ENCODE measurements around the gene GSDME.
A peak's percentile ranks its signal among the peaks of the same experiment; 100 is the strongest.

GSDME gene

GRCh38 chr7:24769851-24770250 is 12.6 kb upstream of the GSDME start:
- no peak for DNase-seq (ENCODE audit: low read depth)

DNA sequence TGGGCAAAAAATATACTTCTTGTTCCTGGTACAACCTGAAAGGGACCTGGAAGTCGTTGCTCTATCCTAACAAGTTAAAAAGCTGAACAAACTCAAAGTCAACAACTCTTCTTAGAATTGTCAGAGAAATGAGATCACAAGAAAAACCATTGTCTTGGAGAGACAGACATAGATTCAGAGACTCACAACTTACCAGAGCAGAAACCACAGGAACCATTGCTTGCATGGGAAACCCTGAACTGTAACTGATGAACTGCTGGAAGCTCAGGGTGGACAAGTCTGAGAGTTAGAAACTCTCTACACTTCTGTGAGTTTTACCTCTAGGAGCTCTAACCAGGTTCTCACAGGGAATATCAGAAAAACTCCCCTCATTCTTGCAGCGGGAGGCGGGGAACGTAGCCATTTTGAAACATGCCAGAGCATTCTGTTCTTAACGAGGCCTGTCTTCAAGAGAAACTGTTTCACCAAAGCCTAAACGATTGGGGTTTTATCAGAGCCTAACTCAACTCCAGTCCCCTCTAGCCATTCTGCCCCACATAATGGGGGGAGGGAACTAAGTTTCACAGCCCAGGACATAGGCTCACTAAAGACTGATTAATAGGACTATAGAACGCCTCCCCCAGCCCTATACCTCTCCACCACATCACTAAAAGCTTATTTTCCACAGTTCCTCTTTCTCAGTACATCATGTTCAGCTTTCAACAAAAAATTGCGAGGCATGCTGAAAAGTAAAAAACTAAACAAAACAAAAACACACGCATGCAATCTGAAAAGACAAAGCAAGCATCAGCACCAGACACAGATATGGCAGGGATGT is 12.0 kb upstream of the GSDME start:
- DNase-seq (ENCODE audit: low read depth) = no peak

- DNase-seq (ENCODE audit: low read depth) = no peak
Observed at GRCh38 chr7:24767878-24768569, 10.8 kb upstream of the GSDME start.

DNA sequence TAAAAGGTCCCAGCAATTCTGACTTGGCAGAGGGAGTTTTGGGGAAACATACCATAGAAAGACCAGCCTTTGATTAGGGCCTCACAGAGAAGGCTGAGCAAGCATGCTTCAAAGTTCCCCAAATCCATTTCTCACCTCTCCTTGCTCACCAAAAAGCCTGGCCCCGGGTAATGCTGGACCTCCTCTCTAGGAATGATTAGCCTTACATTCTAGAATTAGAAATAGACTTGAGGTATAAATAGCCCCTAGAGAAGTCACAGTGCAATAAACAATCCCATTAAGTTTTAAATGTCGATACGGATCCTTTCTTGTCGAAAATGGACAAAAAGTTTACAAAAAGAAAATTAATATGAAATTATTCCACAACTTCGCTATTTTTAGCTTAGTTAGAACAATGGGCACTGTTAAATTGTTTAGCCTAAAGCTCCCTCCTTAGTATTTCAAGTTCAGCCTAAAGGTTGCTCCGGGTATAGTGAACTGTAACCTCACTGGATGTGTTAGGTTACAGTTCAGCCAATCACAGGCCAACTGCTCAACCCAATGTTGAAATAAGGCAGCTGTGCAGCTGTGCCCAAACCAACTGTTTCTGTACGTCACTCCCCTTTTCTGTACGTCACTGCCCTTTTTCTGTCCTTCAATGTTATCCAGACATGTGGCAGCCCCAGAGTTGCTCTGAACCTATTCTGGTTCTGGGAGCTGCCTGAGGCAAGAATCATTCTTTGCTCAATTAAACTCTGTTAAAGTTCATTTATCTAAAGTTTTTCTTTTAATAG is 7.9 kb upstream of the GSDME start:
- no peak for DNase-seq (ENCODE audit: low read depth)

- no peak for DNase-seq (ENCODE audit: low read depth)
Observed at GRCh38 chr7:24764011-24764410, 6.7 kb upstream of the GSDME start.

DNA sequence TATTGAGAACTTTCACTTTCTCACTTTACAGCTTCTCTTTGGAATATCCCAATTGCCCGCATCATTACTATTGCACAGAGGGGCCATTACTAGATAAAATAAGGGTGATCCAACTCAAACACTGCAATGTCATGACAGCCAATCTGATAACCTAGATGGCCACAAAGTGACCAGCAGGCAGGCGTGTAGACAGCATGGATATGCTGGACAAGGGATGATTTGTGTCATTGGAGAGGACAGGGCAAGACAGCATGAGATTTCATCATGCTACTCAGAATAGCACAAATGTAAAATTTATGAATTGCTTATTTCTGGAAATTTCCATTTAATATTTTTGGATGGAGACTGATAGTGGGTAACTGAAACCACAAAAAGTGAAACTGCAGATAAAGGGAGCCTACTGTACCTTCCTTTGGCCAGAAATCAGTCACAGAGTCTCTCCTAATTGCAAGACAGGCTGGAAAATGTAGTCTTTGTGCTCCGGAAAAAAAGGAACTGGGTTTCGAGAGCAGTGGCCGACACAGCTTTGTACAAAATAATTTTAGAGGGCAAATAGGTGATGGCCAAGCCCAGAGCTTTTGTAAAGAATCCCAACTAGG is 6.1 kb upstream of the GSDME start:
- DNase-seq (ENCODE audit: low read depth) = no peak

- DNase-seq (ENCODE audit: low read depth) = no peak
Observed at GRCh38 chr7:24762771-24763170, 5.5 kb upstream of the GSDME start.

- no peak for DNase-seq (ENCODE audit: low read depth)
Observed at GRCh38 chr7:24760968-24761367, 3.7 kb upstream of the GSDME start.

DNA sequence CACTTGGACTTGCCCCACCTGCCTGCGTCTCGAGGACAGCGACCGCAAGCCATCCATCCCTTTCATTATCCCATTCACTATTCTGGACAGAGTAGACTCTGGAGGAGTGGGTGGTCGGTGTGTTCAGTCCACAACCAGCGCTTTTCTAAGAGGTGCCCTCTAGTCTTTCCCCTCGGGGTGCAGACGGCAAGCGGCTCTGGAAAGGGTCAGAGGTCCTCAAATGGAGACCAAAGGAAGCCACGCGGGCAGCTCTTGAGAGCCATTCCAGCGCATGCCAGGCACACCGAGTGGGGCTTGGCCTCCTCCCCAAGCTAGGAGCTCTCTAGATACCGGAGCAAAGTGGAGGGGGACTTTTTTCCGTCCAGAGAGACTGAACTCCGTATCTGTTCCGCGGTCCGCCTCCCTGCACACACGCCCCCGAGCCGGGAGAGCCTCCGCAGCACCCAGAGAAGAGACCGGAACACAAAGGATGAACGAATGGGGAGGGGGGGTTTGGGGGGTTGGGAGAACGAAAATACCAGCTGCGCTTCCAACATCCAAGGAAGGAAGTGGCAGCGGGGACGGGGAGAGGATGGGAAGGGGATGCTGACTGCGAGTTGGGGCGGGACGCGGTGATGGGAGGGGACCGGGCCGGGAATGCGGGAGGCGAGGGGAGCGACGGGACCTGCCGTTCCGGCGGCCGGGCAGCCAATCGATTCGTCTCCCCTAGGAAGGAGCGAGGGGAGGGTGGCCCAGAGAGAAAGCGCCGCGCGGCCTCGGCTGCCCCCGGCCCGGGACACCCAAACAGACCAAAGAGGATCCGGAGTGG is 515 bp downstream of the GSDME start:
- peak; percentile 27 for DNase-seq (ENCODE audit: low read depth)

DNA sequence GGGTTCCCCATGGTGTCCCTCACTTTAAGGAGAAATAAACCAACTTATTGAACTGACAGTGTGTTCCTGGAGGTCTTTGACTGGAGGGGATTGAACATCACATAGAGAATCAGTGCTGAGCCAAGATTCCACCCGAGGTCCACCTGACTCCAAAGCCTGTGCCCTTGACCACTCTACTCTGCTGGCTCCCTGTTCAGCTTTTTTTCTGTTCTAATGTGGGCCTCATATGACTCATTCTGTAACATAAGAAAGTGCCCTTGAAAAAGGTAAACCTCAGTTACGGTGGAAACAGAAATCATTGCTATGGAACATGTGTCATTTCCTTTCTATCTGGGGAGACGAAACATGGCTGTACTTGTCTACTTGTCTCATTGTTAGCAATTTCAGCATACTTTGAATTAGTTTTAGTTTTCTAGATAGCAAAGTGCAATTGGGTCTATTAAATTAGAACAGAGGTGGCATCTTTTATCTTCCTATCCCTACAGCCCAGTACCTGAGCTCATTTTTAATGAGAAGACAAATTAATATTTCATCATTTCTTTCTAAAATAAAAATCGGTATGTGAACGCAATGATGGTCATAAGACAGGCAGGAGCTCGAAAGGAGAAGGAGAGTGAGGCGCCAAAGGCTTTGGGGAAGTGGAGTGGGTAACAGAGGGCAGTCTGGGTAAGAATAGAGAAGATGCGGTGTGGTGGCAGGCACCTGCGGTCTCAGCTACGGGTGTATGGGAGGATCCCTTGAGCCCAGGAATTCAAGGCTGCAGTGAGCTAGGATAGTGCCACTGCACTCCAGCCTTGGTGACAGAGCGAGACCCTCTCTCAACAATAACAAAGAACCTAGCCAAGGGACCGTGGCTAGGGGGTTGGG is 1.5 kb downstream of the GSDME start:
- peak; percentile 2 for DNase-seq (ENCODE audit: low read depth)

GRCh38 chr7:24754906-24755506 is 2.3 kb downstream of the GSDME start:
- no peak for DNase-seq (ENCODE audit: low read depth)

DNA sequence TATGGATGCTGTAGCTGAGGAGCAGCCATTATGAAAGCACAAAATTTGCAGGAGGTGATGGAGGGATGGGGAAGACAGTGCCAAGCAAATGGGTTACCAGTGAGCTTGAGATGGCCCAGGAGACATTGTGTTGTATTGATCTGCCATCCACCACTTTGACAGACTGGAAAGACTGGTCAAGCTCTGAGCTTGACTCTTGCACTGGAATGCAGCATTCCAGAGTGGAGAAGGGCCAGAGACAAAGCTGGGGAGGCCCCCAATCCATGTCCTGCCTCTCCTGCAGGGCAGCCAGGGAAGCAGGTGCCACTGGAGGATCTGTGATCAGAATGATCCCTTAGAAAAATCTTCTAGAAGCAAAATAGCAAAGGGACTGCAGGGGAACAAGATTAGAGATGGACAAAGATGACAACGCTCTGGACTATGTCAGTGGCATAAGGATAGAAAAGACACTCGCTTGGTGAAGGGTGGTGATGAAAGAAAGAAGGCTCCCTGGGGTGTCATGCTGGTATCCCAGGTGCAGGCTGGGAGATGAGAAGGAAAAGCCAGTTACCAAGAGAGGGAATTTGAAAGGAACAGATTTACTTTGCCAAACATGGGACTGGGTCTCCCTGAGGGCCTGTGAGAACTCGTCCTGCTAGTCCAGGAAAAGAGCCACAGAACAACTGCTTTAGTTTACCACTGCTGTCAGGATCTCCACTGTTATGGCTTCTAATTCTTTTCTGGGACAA is 5.0 kb downstream of the GSDME start:
- no peak for DNase-seq (ENCODE audit: low read depth)

DNA sequence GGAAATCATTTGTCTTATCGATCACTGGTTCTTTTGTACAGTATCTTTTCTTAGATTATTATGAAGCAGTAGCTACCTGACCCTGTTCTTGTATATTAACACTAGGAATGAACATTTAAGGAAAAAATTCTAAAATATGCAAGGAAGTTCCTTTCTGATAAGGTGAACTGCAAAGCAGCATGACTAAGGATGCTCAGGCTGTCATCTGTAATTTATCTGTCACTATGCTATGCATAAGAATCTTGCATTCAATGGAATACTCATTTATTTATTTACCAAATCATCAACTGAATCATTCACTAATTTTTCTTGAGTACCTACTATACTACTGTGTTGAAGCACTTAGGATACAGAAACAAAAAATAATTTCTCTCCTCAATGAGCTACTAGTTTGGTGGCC is 5.8 kb downstream of the GSDME start:
- no peak for DNase-seq (ENCODE audit: low read depth)

GRCh38 chr7:24750441-24751055 is 6.7 kb downstream of the GSDME start:
- DNase-seq (ENCODE audit: low read depth) = no peak

GRCh38 chr7:24748521-24748920 is 8.7 kb downstream of the GSDME start:
- DNase-seq (ENCODE audit: low read depth) = no peak

GRCh38 chr7:24745355-24745754 is 11.9 kb downstream of the GSDME start:
- no peak for DNase-seq (ENCODE audit: low read depth)

DNA sequence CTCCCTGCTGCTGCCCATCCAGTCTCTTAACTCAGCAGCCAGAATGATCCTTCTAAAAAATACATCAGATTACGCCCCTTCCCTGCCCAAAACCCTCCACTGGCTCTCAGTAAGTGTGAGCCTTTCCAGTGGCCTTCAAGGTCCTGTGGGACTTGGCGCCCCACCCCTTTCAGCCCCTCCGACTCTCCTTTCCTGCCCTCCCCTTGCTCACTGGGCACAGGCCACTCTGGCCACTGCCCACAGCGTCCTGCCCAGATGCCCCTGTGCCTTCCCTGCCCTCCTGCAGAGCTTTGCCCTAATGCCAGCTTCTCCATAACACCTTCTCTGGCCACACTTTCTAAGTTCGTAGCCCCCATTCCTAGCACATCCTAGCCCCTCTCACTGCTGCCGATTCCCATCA is 13.8 kb downstream of the GSDME start:
- DNase-seq (ENCODE audit: low read depth) = no peak

GRCh38 chr7:24742506-24743162 is 14.6 kb downstream of the GSDME start:
- no peak for DNase-seq (ENCODE audit: low read depth)

All from fibroblast of the conjunctiva (primary cell).